Measurements from ENCODE around the gene SYNM.

SYNM gene

DNA sequence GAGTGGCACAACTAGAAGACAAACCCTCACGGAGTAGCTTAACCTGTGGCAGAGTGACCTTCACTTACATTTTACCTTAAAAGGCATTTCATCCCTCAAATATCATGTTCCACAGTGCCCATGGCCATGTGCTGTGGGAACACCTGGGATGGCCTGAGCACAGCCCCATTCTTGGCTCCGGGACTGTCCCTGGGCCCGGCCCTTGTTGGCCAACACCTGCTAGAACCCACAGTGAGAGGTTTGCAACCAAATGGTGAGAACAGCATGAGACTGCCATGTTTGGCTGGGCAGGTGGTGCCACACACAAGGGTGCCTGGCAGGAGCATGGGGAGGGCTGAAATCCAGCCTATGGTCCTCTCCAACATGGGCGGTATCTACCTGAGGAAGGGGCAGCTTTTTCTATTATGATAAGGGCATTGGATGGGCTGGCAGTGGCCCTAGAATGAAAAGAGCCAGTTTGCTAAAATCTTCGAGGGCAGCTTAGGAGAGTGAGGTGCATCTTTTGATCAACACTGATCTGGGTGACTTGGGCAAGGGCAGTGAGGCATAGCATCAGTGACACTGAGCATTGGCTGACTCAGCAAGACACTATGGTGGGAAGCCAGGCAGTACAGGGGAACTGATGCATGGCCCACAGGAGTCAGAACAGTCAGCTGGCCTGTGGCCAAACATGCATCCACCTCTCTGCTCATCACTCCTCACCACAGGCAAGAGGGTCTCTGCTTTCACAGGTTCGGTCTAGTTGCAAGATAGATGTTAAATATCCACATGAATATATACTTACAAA, 53.9 kb downstream of the SYNM start:
- DNase-seq (ENCODE audit: low read depth, low spot score) = no peak
- no peak overlapping the region for H3K4me3 ChIP-seq (ENCODE audit: low read depth, low read length)
- no peak for TF ChIP-seq CTCF (IDR thresholded peaks at IDR 0.05; ENCODE audit: low read depth, low read length)
- in situ Hi-C loops (cut with HindIII; ENCODE audit: low sequenced_read_pairs) = no loop called here

- in situ Hi-C loops (cut with HindIII; ENCODE audit: low sequenced_read_pairs) = no loop called here
- DNase-seq (ENCODE audit: low read depth, low spot score) = no peak
Measured at GRCh38 chr15:99163271-99164062, 58.6 kb downstream of the SYNM start.

DNA sequence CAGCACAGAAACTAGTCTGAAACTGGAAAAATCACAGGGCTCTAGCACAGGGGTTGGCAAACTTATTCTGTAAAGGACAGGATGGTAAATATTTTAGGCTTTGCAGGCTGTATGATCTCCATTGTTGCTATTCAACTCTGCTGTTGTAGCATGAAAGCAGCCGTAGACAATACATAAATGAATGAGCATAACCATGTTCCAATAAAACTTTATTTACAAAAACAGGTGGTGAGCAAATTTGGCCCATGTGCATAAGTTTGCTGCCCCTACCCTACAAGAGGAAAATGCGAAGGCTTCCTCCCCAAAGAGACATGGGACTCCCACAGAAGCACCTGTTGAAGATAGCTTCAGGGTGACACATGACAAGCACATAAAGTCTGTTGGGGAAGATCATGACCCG, 59.2 kb downstream of the SYNM start:
- no peak for TF ChIP-seq CTCF (IDR thresholded peaks at IDR 0.05; ENCODE audit: low read depth, low read length)
- no peak overlapping the region for H3K4me3 ChIP-seq (ENCODE audit: low read depth, low read length)
- in situ Hi-C loops (cut with HindIII; ENCODE audit: low sequenced_read_pairs) = no loop called here
- no peak for DNase-seq (ENCODE audit: low read depth, low spot score)

More at GRCh38 chr15:99163271-99164062, 58.6 kb downstream of the SYNM start:
- no peak for TF ChIP-seq CTCF (IDR thresholded peaks at IDR 0.05; ENCODE audit: low read depth, low read length)
- no peak overlapping the region for H3K4me3 ChIP-seq (ENCODE audit: low read depth, low read length)

DNA sequence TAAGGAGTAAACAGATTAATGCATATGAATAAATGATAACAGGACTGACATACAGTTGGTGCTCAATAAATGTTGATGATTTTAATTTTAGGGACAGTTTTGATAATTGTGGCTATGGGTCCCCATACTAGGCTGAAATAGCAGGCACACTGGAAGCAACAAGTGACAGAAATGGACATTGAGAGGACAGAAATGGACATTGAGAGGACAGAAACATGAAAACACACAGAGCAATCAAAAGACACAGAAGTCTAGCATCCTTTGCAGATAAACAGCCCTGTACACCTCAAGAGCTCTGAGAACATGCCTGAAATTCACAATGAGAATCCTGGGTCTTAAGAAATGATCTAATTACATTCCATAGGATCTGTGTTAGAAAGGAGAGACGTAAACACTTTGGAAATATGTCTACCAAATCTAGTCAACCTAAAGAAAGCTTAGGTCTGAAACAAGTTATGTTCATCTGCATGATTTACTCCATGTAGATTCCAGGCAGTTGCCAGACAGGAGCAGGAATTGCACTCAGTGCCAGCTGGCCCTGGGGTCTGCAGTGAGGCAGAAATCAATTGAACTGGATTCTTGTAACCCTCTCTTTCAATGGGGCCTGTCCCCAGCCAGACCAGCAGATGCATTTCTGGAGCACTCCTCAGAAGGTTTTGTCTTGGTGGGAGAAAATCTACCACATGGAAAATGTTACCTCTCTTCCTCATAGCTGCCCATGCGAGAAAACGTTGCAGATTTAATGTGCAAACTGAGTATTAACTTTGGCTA, 60.3 kb downstream of the SYNM start:
- no peak for TF ChIP-seq CTCF (IDR thresholded peaks at IDR 0.05; ENCODE audit: low read depth, low read length)
- in situ Hi-C loops (cut with HindIII; ENCODE audit: low sequenced_read_pairs) = no loop called here

DNA sequence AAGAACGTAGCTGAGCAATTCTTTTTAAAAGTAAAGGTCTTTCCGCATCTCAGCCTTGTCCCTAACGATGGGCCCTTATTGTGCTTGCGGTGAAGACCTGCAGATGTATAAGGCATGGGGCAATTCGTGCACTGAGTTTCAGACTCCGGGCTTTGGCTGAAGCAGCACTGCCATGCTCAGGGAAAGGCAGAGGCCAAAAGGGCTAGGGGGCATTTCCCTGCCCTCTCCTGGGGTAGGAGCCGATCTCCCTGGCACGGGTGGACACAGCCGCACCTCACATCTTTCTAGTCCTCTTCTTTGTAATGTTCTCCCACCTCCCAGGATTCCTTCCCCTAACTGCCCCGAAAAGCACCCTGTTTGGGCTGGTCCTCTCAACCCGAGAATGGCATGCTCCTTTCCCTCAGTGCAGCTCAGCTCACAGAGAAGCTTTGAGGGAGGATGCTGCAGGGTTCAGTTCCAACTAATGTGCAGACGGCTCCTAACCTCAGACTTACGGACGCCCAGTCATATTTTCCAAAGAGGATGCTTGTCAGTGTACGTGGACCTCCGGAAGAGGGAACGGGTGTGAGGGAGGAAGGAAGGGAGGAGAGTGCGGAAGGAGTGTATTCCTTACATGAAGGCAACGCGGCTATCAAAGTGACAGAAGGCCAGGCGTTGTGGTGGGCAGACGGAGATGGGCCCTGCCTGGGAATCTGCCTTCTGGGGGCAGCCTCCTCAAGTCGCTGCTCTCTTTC, 61.2 kb downstream of the SYNM start:
- no peak overlapping the region for H3K4me3 ChIP-seq (ENCODE audit: low read depth, low read length)
- DNase-seq (ENCODE audit: low read depth, low spot score) = no peak
- no peak for TF ChIP-seq CTCF (IDR thresholded peaks at IDR 0.05; ENCODE audit: low read depth, low read length)
- in situ Hi-C loops (cut with HindIII; ENCODE audit: low sequenced_read_pairs) = no loop called here

More for the DNA sequence above, 60.3 kb downstream of the SYNM start:
- no peak for DNase-seq (ENCODE audit: low read depth, low spot score)
- H3K4me3 ChIP-seq (ENCODE audit: low read depth, low read length) = no peak overlapping the region

GRCh38 chr15:99167201-99167600, 62.3 kb downstream of the SYNM start:
- no peak overlapping the region for H3K4me3 ChIP-seq (ENCODE audit: low read depth, low read length)
- no peak for TF ChIP-seq CTCF (IDR thresholded peaks at IDR 0.05; ENCODE audit: low read depth, low read length)
- in situ Hi-C loops (cut with HindIII; ENCODE audit: low sequenced_read_pairs) = no loop called here
- no peak for DNase-seq (ENCODE audit: low read depth, low spot score)

Data from astrocyte of the spinal cord (primary cell).